SK-N-DZ (cell line): ENCODE data around the gene WASF1. TPM values are rescaled to one million over a fixed set of nuclear protein-coding genes. Genes with fewer than 3 reads are reported as not detected.

ENCODE experiments used
- DNase-seq: peaks from one replicate; pipeline ENCODE4 v3.0.0-alpha.2; 2015; ENCODE audit warnings: low spot score
- polyA plus RNA-seq, 2 experiments: library from polyadenylated mRNA; depleted of rRNA; stranded (reverse); fragments of >200 nt; gene quantifications; 2 replicates each; pipeline ENCODE4 v1.2.3, GENCODE V29; 2014

Gene WASF1
- 82.7 and 105 TPM in 2 replicates for polyA plus RNA-seq (2014; cell fraction: cytosol; rRNA removed)
- polyA plus RNA-seq (2014; cell fraction: nucleus; rRNA removed) = 54.9 and 104 TPM in 2 replicates

DNA sequence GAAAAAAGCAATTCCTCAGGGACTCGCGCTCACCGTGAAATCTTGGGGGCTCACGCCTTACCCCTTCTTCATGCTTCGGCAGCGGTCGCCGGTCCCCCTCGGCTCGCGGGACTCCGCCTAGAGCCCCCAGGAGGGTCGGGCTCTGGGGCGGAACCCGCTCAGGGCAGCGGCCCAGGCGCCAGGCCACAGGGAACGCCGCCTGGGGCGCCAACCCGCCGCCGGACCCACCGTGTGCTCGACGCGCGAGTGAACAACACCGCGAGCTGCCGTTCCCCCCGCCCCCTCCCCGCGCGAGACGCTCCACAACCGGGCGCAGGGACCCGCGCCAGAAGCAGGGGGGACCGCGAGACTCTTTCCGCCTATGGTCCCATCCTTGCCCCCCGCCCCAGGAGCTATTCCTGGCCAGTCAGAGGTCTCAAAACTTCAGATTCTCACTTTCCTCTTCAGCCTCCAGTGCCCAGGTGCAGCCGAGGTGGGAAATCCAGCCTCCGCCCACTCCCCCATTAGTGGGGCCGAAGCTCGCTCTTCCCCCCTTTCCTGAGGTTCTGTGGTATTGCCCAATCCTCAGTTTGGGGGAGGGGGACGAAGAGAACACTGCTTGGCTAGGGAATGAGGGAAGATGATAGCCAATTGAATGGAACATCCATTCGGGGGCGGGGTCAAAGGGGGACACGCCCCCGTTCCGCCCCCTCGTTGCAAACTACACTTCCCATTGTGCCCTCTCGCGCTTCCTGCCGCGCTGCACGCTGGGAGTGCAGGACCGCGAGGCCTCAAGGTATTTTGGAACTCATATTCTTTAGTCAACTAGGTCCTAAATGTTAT is at the start of gene WASF1:
WASF1 (minus strand) TSS at position 265 of the 822 bp plus-strand sequence. CDS start 52,069 bp downstream, outside the sequence.
- DNase-seq = peak; percentile 99

DNA sequence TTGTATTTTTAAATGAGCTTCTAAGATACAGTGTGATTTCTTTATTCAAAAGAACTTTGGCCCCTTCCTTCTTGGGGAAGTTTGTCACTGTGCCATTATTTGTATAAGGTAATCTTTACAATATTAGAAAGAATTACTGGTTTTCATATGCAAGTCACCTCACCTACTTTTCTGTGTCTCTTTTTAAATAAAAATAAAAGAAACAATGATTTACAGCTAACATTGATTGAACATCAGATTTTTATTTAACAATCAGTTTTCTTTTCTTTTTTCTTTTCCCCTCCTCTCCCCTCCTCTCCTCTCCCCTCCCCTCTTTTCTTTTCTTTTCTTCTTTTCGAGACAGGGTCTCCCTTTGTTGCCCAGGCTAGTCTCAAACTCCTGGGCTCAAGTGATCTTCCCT is 46.8 kb upstream of the WASF1 start:
- no peak for DNase-seq

DNA sequence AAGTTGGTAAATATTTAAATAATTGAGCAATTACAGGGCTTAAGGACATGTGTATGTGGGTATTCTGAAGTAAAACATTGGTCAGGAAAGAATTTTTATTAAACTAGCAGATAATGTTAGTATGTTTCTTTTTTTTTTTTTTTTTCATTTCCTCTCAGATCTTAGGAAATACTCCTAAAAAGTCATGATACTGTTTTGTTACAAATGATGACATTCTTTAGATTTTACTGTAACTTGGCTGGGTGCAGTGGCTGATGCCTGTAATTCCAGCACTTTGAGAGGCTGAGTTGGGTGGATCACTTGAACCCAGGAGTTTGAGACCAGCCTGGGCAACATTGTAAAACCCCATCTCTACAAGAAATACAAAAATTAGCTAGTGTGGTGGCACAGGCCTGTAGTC is 42.3 kb upstream of the WASF1 start:
- DNase-seq = no peak

DNA sequence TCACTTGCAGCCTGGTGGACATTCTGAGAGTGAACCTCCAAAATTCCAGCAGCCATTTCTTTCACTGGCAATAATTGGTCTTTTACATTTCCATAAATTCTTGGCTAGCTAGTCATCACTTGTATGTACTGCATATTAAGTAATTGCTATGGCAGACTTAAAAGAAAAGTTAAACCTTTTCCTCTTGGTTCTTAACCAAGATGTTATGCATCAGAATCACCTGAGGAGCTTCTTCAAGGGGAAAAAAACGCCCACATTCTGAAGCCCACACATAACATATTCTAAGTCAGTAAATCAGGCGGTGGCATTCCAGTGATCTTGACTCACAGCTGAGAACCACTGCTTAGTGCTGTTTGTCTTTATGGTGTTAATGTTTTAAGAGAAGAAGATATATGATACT is 37.8 kb upstream of the WASF1 start:
- no peak for DNase-seq

DNA sequence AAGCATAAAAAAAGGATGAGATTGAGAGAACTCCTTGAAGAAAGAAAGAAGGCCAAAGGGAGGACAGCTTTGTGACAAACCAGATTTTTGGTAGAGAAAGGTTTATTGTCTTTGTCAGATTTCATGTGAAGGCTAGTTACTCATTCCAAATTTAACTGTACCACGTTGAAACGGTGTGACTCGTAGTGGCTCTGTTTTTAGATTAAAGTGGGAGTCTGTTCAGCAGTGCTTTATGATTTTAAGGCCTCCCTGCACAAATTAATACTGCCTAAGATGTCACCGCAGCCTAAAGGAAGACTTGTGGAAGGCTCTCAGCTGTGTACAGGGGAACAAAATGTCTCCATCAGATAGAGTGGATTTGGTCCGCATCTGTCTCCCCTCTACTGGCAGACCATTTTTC is 36.7 kb upstream of the WASF1 start:
- DNase-seq = no peak

DNA sequence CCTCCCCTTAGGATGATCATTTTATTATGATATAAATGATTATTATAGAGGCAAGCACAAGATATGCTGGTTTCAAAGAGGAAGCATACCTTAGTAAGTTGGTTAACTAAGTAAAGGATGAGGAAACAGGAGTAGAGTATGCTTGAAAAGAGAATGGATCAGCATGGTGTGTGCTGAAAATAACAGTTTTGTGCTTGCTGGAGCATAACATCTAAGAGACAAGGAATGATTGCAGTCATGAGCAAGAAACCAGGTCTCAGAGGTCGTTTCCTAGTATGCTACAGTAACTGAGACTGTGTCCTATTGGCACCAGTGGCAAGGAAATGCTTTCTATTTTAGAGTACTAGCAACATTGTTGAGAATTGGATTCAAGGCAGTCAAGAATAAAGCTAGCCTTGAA is 34.9 kb upstream of the WASF1 start:
- no peak for DNase-seq

DNA sequence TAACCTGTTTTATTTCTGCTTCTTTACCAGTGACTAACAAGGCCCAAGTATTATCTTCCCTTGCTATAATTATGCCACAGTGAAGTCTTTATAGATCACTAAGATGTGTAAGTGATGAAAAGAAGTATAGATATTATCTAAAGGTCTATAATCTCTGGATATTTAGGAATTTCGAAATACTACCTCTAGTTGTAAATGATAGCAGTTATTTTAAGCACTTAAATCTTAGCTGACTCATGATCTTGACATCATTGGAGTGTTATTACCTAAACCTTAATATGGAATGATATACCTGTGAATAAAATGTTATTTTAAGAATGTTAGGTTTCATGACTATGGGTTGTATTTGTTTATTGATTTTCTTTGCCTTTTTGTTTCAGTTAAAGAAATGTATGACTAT is 32.3 kb upstream of the WASF1 start:
- DNase-seq = no peak

DNA sequence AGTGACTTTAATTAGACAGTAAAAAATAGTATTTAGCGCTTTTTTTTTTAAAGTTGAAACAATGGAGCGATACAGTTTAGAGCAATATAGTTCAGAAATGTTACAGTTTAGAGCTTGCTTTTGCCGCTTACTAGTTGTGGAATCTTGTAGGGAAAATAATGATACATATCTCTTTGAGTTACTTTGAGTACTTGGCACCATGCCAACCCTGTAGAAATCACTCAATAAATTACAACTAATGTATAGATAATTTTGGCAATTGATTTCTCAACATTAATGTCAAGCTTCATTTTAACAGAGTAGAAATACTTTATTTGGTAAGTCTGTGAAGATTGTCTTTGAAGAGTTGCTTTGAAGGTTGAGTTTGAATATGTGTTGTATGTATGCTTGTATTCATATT is 28.2 kb upstream of the WASF1 start:
- DNase-seq = no peak

DNA sequence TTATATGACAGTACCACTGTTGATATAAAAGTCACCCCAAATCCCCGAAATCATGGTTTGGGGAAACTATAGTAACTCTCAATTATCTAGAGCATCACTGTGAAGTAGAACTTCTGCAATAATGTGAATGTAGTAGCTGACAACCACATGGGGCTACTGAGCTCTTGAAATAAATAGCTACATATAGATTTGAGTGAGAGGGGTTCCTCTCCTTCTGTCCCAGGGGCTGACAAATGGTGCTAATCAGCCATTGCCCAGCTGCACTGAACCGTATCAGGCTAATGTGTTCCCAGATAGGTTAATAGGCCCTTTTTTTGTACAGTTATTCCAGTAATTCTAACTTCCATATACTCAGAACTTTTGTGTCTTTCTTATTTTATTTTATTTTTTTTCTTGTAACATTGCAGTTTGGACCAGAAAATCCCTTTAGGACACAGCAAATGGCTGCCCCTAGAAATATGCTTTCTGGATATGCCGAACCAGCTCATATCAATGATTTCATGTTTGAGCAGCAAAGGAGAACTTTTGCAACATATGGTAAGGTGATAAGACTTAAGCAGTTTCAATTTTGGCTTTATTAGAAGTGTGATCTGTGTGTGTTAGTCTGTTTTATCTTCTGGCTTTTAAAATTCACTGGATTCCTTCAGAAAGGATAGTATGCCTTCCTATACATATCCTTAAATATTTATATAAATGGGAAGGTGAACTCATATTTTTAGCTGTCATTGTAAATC is 21.8 kb upstream of the WASF1 start:
- DNase-seq = no peak

DNA sequence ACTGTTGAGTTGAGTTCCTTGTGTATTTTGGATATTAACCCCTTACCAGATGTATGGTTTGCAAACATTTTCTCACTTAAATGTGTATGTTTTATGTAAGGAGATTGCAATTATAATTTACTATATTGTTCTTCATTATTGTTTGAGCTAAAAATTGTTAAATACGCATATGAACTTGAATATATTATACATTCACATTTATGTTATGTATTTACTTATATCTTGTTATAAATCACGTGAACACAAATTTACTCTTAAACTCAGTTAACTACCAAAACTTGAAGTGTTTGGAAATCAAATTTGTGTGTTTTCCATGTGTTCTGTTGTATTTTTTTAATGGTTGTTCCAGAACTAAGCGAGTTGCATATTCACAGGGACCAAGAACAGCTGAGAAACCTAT is 19.1 kb upstream of the WASF1 start:
- no peak for DNase-seq

DNA sequence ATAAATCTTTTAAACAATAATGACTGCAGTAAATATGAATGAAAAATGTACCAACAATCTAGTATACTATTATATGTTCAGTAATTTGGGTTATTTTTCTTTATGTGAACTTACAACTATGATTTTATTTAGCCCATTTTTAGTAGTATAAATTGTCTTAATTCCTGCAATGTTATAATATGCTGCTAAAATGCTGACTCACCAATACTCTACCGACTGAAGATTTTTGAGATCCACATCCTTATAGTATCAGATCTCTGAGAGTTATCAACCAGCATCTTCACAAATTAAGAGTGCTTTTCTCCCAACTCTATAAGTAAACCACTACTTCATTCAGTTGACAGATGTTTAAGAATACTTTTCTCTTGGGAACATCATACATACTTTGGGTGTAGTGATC is 17.4 kb upstream of the WASF1 start:
- no peak for DNase-seq

DNA sequence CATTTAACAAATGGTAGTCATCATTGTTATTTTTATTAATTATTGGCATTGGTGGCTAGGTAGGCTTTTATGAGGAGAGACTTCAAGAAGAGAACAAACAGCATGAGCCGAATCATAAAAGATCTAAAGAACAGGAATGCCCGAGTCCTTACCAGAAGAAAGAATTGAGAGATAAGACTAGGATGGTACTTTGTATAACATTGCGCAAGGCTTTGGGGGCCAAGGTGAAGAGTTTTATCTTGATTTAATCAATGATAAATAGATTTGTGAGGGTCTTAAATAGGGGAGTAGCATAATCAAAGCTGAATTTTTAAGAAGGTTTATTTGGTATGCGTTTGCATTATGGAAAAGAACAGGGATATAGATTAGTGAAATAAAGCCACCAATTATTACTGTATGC is 16.2 kb upstream of the WASF1 start:
- DNase-seq = no peak

DNA sequence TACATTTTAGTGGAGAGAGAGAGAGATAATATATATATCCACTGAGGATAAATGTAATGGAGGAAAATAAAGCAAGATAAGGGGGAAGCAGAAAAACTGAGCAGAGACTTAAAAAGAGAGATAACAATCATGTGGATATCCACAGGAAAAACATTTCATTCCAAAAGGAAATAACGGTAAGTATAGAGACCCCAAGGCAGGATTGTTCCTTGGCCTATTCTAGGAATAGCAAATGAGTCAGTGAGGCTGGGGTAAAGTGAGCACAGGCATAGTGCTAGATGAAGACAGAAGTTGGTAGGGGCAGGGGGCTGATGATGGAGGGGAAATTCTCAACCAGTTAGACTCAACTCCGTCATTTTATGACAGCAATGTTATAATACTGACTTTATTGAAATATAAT is 12.0 kb upstream of the WASF1 start:
- no peak for DNase-seq

DNA sequence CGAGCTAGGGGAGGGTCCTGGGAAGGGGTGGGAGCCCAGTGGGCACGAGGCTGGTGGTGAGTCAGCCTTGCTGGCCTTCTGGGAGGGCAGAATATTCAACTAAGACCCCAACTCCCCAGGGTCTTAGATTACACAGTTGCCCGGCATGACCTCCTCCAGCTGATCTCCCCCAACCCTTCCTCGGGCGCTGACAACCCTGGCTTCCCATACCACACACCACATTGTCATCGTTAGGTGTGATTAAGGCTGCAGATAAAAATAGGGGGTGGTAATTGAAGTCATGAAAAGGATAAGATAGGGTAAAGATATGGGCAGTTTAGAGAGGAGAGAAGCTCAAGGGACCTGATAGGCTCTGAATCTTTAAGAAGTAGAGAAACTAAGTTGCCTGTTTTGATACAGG is 11.3 kb upstream of the WASF1 start:
- DNase-seq = no peak

DNA sequence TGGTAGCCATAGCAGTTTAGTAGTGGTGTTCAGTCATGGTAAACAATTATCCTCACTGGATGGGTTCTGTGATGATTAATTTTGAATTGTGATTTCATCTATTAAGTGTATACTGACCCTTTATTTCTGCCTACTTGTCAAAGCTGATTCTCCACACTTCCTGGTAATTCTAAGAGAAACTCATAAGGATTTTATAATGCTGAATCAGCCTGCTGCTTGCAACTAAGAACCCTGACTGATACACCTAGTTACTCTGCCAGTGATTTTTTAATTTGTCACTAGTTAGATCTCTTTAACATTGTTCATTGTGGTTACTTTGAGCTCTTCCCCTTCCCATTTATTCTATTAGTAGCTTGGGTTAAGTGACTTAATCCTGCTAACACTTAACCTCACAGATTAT is 9.3 kb upstream of the WASF1 start:
- no peak for DNase-seq

DNA sequence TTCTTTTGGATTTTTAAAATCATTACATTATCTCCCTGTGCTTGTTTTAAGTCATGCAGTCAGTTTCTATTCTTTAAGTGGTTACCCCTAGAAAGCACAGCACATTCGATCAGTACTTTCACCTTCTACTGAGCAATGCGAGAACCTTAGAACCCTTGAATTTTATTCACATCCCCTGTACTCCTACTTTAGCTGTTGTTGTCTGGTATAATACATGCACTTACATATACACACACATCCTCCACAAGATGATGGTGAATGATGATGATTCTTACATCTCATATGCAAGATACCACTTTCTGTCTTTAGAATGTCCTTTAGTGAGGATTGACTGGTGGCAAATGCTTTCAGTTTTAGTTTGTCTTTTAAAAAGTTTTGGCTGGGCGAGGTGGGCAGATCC is 6.4 kb upstream of the WASF1 start:
- DNase-seq = no peak

DNA sequence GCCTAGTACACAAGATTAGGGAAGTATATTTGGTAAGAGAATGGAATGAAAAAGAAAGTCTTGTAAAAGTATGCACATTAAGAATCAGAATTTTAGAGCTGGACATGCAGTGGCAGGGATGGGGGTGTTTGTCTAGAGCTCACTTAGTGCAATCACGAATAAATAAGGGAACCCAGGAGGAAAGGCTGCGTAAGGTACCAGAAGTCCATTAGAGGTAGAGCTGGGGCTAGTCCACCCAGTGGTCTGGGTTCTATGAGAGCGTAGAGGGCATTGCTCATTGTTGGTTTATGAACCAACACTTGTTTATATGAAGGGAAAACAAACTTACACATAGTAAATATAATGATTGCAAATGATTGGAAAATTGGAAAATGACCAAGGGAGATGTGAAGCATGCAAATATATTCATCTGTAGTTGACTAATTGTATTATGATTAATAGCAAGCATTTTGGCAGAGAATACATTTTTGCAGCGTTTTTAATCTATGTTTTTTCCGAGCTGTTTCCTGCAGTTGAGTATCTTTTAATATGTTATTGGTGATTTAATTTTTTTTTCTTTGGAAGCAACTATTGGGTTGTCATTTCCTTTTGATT is 3.9 kb upstream of the WASF1 start:
- no peak for DNase-seq

DNA sequence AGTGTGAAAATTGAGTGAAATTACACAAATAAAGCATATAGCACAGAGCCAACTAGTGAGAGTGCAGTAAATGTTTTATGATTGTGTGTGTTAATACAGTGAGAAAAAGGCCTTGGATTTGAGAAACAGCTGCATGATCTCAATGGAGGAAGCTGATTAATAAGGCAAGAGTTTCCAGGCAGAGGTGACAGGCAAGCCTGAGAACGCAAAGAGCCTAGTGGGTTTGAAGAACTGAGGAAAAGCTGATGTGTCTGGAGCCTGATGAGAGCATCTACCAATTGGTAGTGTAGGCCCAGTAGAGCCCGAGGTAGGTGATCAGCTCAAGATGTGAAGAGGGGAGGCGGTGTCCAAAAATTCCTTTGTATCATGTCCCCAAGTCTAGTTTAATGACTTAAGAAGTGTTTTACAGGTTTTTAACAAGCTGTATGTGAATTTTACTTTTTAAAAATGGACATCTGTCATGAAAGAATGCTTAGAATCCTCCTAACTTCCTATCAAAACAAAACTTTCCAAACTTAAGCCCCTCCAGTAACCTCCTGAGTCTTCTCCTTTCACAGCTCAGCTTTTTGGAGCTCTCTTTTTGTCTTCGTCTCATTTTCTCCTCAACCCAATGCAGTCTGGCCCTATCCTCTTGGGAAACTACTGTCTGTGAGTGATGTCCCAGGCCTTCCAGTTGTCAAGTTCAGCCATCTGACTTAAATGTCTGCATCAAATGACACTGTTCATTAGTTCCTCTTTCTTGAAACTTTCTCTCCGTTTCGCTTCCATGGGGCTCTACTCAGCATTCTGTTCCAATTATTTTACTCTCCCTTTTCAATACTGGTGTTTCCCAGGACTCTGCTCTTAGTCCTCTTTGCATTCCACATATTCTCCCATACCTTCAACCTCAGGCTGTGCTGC is 1.9 kb upstream of the WASF1 start:
- no peak for DNase-seq

DNA sequence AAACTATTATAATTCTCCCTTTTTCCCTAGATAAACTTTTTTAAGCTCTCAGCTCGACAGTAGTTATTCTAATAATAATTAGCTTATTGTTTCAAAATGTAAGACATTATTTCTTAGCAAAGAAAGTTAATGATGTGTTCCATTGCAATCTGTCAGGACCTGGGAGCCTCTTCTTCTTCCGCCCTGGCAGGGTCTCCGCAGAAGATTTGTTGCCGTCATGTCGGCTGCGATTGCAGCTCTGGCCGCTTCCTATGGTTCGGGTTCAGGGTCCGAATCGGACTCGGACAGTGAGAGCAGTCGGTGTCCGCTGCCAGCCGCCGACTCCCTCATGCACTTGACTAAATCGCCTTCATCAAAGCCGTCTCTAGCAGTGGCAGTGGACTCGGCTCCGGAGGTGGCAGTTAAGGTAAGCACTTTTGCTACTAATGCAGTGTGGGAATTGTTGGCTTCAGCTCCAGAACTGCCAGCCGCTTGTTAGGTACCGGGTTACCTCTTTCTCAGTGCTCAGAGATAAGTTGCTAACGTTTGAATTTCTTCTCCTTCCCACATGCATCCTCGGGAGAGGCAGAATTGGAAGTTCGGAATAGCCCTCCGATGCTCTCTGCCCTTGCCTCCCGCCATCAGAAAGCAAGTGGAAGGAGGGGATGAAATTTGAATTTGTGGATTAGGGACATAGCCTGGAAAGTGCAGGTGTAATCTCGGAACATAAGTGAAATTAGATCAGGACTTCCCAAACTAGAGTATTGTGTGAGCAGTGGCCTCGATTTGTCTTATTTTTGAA is 948 bp upstream of the WASF1 start, which contains the start of gene CDC40:
CDC40 (plus strand) TSS at position 200 of the 781 bp plus-strand sequence; CDS start at position 218, 18 bp downstream.
- DNase-seq = no peak

DNA sequence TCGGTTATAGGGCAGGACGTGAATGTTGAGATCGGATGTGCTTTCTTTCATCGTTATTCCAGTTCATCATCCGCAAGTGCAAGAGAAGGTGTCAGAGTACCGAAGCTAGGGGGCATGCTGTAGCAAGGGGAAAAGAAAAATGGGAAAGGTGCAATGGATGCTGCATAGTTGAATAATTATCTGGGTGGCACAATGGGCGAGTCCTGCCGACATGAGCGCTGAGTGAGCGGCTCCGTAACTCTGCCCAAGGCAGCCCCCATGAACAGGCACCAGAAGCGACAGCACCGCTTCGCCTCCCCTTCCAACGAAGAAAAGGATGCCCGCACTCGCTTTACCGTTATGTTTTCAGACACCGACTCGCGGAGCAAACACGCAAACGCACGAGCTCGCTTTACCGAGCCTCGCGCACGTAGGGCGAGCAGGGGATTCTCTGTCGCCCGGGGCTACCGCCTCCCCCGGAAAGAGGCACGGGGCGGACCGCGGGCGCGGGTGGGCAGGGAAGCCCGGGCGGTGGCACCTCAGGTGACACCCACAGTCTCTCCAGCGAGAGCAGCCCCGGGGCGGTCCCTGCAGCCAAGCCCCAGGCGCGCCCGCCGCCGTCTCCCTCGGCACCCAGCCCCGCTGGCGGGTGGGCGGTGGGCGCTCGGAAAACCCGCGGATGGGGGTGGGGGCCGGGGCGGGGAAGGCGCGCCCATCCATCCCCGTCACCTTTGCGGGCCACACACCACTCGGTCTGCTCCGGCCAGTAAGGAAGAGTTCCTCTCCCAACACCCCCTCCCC is 654 bp downstream of the WASF1 start:
- DNase-seq = peak; percentile 78
